ENCODE measurements around the gene DUS1L. TPM values are rescaled to one million over a fixed set of nuclear protein-coding genes. Genes with fewer than 3 reads are reported as not detected.
A peak's percentile ranks its signal among the peaks of the same experiment; 100 is the strongest.

DUS1L gene
- total RNA-seq, 1 donor from 2014 or later, result 74.1 TPM

GRCh38 chr17:82108496-82108945 lies 42.9 kb upstream of the DUS1L start:
- TF ChIP-seq CTCF (IDR thresholded peaks at IDR 0.05; ENCODE audit: unreplicated experiment), result no peak
- Mint-ChIP-seq H3K4me3 (ENCODE audit: unreplicated experiment) (peak overlapping the region; percentile 59), H3K4me1 (ENCODE audit: unreplicated experiment) (peaks cover 13% of the 10 kb centered on the region), H3K27ac (ENCODE audit: unreplicated experiment) (no peak overlapping the region), H3K36me3 (ENCODE audit: low read depth, unreplicated experiment) (peaks cover 4% of the 10 kb centered on the region), H3K27me3 (ENCODE audit: unreplicated experiment) (no peaks in the 10 kb centered on the region), H3K9me3 (ENCODE audit: unreplicated experiment) (no peaks in the 10 kb centered on the region)
- DNase-seq (ENCODE audit: low spot score), result no peak

GRCh38 chr17:82108038-82108437 lies 42.4 kb upstream of the DUS1L start:
- no peak overlapping the region for H3K27ac Mint-ChIP-seq (ENCODE audit: unreplicated experiment)
- H3K4me3 Mint-ChIP-seq (ENCODE audit: unreplicated experiment), result no peak overlapping the region
- H3K9me3 Mint-ChIP-seq (ENCODE audit: unreplicated experiment), result no peaks in the 10 kb centered on the region
- DNase-seq (ENCODE audit: low spot score), result no peak
- H3K4me1 Mint-ChIP-seq (ENCODE audit: unreplicated experiment), result peaks cover 13% of the 10 kb centered on the region
- peaks cover 4% of the 10 kb centered on the region for H3K36me3 Mint-ChIP-seq (ENCODE audit: low read depth, unreplicated experiment)
- TF ChIP-seq CTCF (IDR thresholded peaks at IDR 0.05; ENCODE audit: unreplicated experiment), result no peak
- H3K27me3 Mint-ChIP-seq (ENCODE audit: unreplicated experiment), result no peaks in the 10 kb centered on the region

GRCh38 chr17:82107341-82107860 lies 41.8 kb upstream of the DUS1L start:
- DNase-seq (ENCODE audit: low spot score), result no peak
- Mint-ChIP-seq H3K4me1 (ENCODE audit: unreplicated experiment) (peaks cover 13% of the 10 kb centered on the region), H3K4me3 (ENCODE audit: unreplicated experiment) (no peak overlapping the region), H3K27ac (ENCODE audit: unreplicated experiment) (no peak overlapping the region), H3K36me3 (ENCODE audit: low read depth, unreplicated experiment) (peaks cover 4% of the 10 kb centered on the region), H3K9me3 (ENCODE audit: unreplicated experiment) (no peaks in the 10 kb centered on the region), H3K27me3 (ENCODE audit: unreplicated experiment) (peaks cover under 1% of the 10 kb centered on the region)
- TF ChIP-seq CTCF (IDR thresholded peaks at IDR 0.05; ENCODE audit: unreplicated experiment), result no peak

- TF ChIP-seq CTCF (IDR thresholded peaks at IDR 0.05; ENCODE audit: unreplicated experiment), result no peak
- H3K9me3 Mint-ChIP-seq (ENCODE audit: unreplicated experiment), result no peaks in the 10 kb centered on the region
- peaks cover 2% of the 10 kb centered on the region for H3K27me3 Mint-ChIP-seq (ENCODE audit: unreplicated experiment)
- DNase-seq (ENCODE audit: low spot score), result no peak
- H3K27ac Mint-ChIP-seq (ENCODE audit: unreplicated experiment), result no peak overlapping the region
- H3K36me3 Mint-ChIP-seq (ENCODE audit: low read depth, unreplicated experiment), result peaks cover 4% of the 10 kb centered on the region
- H3K4me3 Mint-ChIP-seq (ENCODE audit: unreplicated experiment), result no peak overlapping the region
- H3K4me1 Mint-ChIP-seq (ENCODE audit: unreplicated experiment), result peaks cover 13% of the 10 kb centered on the region
Observed at GRCh38 chr17:82106688-82107305, 41.2 kb upstream of the DUS1L start.

GRCh38 chr17:82105882-82106687 lies 40.5 kb upstream of the DUS1L start:
- H3K36me3 Mint-ChIP-seq (ENCODE audit: low read depth, unreplicated experiment), result peaks cover 4% of the 10 kb centered on the region
- peaks cover 13% of the 10 kb centered on the region for H3K4me1 Mint-ChIP-seq (ENCODE audit: unreplicated experiment)
- no peaks in the 10 kb centered on the region for H3K9me3 Mint-ChIP-seq (ENCODE audit: unreplicated experiment)
- no peak overlapping the region for H3K4me3 Mint-ChIP-seq (ENCODE audit: unreplicated experiment)
- DNase-seq (ENCODE audit: low spot score), result peak; percentile 62
- H3K27me3 Mint-ChIP-seq (ENCODE audit: unreplicated experiment), result peaks cover 2% of the 10 kb centered on the region
- no peak for TF ChIP-seq CTCF (IDR thresholded peaks at IDR 0.05; ENCODE audit: unreplicated experiment)
- H3K27ac Mint-ChIP-seq (ENCODE audit: unreplicated experiment), result no peak overlapping the region

Measured in endothelial cell (in vitro differentiated cells).